ENCODE data around the gene IL17F.

Gene IL17F

GRCh38 chr6:52241819-52242218 lies 2.5 kb downstream of the IL17F start:
- Histone ChIP-seq H3K4me3 (ENCODE audit: low read length) (no peak overlapping the region), H3K36me3 (ENCODE audit: control insufficient read depth, low read depth, low read length) (no peaks in the 10 kb centered on the region), H3K27ac (ENCODE audit: low read length) (no peak overlapping the region), H3K4me1 (ENCODE audit: control insufficient read depth, low read depth, low read length) (no peaks in the 10 kb centered on the region), H3K27me3 (ENCODE audit: control insufficient read depth, insufficient read depth, low read length) (no peaks in the 10 kb centered on the region), H3K9me3 (ENCODE audit: control insufficient read depth, low read depth, low read length) (no peaks in the 10 kb centered on the region), H3K9ac (ENCODE audit: low read length) (no peak overlapping the region)

- H3K9ac ChIP-seq (ENCODE audit: low read length): no peak overlapping the region
- H3K4me3 ChIP-seq (ENCODE audit: low read length): no peak overlapping the region
- no peaks in the 10 kb centered on the region for H3K27me3 ChIP-seq (ENCODE audit: control insufficient read depth, insufficient read depth, low read length)
Measured at GRCh38 chr6:52233975-52234823, 10.1 kb downstream of the IL17F start.

GRCh38 chr6:52233005-52233404 lies 11.3 kb downstream of the IL17F start:
- no peaks in the 10 kb centered on the region for H3K27me3 ChIP-seq (ENCODE audit: control insufficient read depth, insufficient read depth, low read length)
- no peaks in the 10 kb centered on the region for H3K36me3 ChIP-seq (ENCODE audit: control insufficient read depth, low read depth, low read length)
- no peak overlapping the region for H3K27ac ChIP-seq (ENCODE audit: low read length)
- no peaks in the 10 kb centered on the region for H3K9me3 ChIP-seq (ENCODE audit: control insufficient read depth, low read depth, low read length)
- H3K4me1 ChIP-seq (ENCODE audit: control insufficient read depth, low read depth, low read length): peaks cover 9% of the 10 kb centered on the region
- no peak overlapping the region for H3K4me3 ChIP-seq (ENCODE audit: low read length)
- no peak overlapping the region for H3K9ac ChIP-seq (ENCODE audit: low read length)

More at GRCh38 chr6:52233975-52234823, 10.1 kb downstream of the IL17F start:
- H3K36me3 ChIP-seq (ENCODE audit: control insufficient read depth, low read depth, low read length): no peaks in the 10 kb centered on the region
- H3K27ac ChIP-seq (ENCODE audit: low read length): no peak overlapping the region
- H3K9me3 ChIP-seq (ENCODE audit: control insufficient read depth, low read depth, low read length): no peaks in the 10 kb centered on the region
- peaks cover 9% of the 10 kb centered on the region for H3K4me1 ChIP-seq (ENCODE audit: control insufficient read depth, low read depth, low read length)

GRCh38 chr6:52231406-52232127 lies 12.7 kb downstream of the IL17F start:
- Histone ChIP-seq H3K27ac (ENCODE audit: low read length) (no peak overlapping the region), H3K27me3 (ENCODE audit: control insufficient read depth, insufficient read depth, low read length) (no peaks in the 10 kb centered on the region), H3K4me3 (ENCODE audit: low read length) (no peak overlapping the region), H3K4me1 (ENCODE audit: control insufficient read depth, low read depth, low read length) (peaks cover 9% of the 10 kb centered on the region), H3K9ac (ENCODE audit: low read length) (no peak overlapping the region), H3K36me3 (ENCODE audit: control insufficient read depth, low read depth, low read length) (no peaks in the 10 kb centered on the region), H3K9me3 (ENCODE audit: control insufficient read depth, low read depth, low read length) (no peaks in the 10 kb centered on the region)

GRCh38 chr6:52230685-52231084 lies 13.6 kb downstream of the IL17F start:
- Histone ChIP-seq H3K4me3 (ENCODE audit: low read length) (no peak overlapping the region), H3K27me3 (ENCODE audit: control insufficient read depth, insufficient read depth, low read length) (no peaks in the 10 kb centered on the region), H3K9me3 (ENCODE audit: control insufficient read depth, low read depth, low read length) (no peaks in the 10 kb centered on the region), H3K27ac (ENCODE audit: low read length) (no peak overlapping the region), H3K4me1 (ENCODE audit: control insufficient read depth, low read depth, low read length) (peaks cover 9% of the 10 kb centered on the region), H3K36me3 (ENCODE audit: control insufficient read depth, low read depth, low read length) (no peaks in the 10 kb centered on the region), H3K9ac (ENCODE audit: low read length) (no peak overlapping the region)

GRCh38 chr6:52227495-52227894 lies 16.8 kb downstream of the IL17F start:
- Histone ChIP-seq H3K9me3 (ENCODE audit: control insufficient read depth, low read depth, low read length) (no peaks in the 10 kb centered on the region), H3K4me3 (ENCODE audit: low read length) (no peak overlapping the region), H3K27ac (ENCODE audit: low read length) (no peak overlapping the region), H3K9ac (ENCODE audit: low read length) (no peak overlapping the region), H3K36me3 (ENCODE audit: control insufficient read depth, low read depth, low read length) (no peaks in the 10 kb centered on the region), H3K4me1 (ENCODE audit: control insufficient read depth, low read depth, low read length) (no peaks in the 10 kb centered on the region), H3K27me3 (ENCODE audit: control insufficient read depth, insufficient read depth, low read length) (no peaks in the 10 kb centered on the region)

GRCh38 chr6:52221302-52221701 lies 23.0 kb downstream of the IL17F start:
- Histone ChIP-seq H3K27me3 (ENCODE audit: control insufficient read depth, insufficient read depth, low read length) (no peaks in the 10 kb centered on the region), H3K36me3 (ENCODE audit: control insufficient read depth, low read depth, low read length) (no peaks in the 10 kb centered on the region), H3K27ac (ENCODE audit: low read length) (no peak overlapping the region), H3K4me3 (ENCODE audit: low read length) (no peak overlapping the region), H3K9me3 (ENCODE audit: control insufficient read depth, low read depth, low read length) (no peaks in the 10 kb centered on the region), H3K4me1 (ENCODE audit: control insufficient read depth, low read depth, low read length) (no peaks in the 10 kb centered on the region), H3K9ac (ENCODE audit: low read length) (no peak overlapping the region)

- Histone ChIP-seq H3K4me1 (ENCODE audit: control insufficient read depth, low read depth, low read length) (no peaks in the 10 kb centered on the region), H3K27ac (ENCODE audit: low read length) (no peak overlapping the region), H3K27me3 (ENCODE audit: control insufficient read depth, insufficient read depth, low read length) (no peaks in the 10 kb centered on the region), H3K4me3 (ENCODE audit: low read length) (no peak overlapping the region), H3K9ac (ENCODE audit: low read length) (no peak overlapping the region), H3K36me3 (ENCODE audit: control insufficient read depth, low read depth, low read length) (no peaks in the 10 kb centered on the region), H3K9me3 (ENCODE audit: control insufficient read depth, low read depth, low read length) (no peaks in the 10 kb centered on the region)
Measured at GRCh38 chr6:52217761-52218160, 26.5 kb downstream of the IL17F start.

GRCh38 chr6:52216932-52217575 lies 27.2 kb downstream of the IL17F start:
- Histone ChIP-seq H3K9ac (ENCODE audit: low read length) (no peak overlapping the region), H3K4me1 (ENCODE audit: control insufficient read depth, low read depth, low read length) (no peaks in the 10 kb centered on the region), H3K36me3 (ENCODE audit: control insufficient read depth, low read depth, low read length) (no peaks in the 10 kb centered on the region), H3K9me3 (ENCODE audit: control insufficient read depth, low read depth, low read length) (no peaks in the 10 kb centered on the region), H3K27me3 (ENCODE audit: control insufficient read depth, insufficient read depth, low read length) (no peaks in the 10 kb centered on the region), H3K4me3 (ENCODE audit: low read length) (no peak overlapping the region), H3K27ac (ENCODE audit: low read length) (no peak overlapping the region)

GRCh38 chr6:52215787-52216186 lies 28.5 kb downstream of the IL17F start:
- Histone ChIP-seq H3K36me3 (ENCODE audit: control insufficient read depth, low read depth, low read length) (no peaks in the 10 kb centered on the region), H3K27me3 (ENCODE audit: control insufficient read depth, insufficient read depth, low read length) (no peaks in the 10 kb centered on the region), H3K9ac (ENCODE audit: low read length) (no peak overlapping the region), H3K27ac (ENCODE audit: low read length) (no peak overlapping the region), H3K4me1 (ENCODE audit: control insufficient read depth, low read depth, low read length) (no peaks in the 10 kb centered on the region), H3K4me3 (ENCODE audit: low read length) (no peak overlapping the region), H3K9me3 (ENCODE audit: control insufficient read depth, low read depth, low read length) (no peaks in the 10 kb centered on the region)

- H3K27me3 ChIP-seq (ENCODE audit: control insufficient read depth, insufficient read depth, low read length): no peaks in the 10 kb centered on the region
- no peaks in the 10 kb centered on the region for H3K9me3 ChIP-seq (ENCODE audit: control insufficient read depth, low read depth, low read length)
- H3K36me3 ChIP-seq (ENCODE audit: control insufficient read depth, low read depth, low read length): no peaks in the 10 kb centered on the region
- no peaks in the 10 kb centered on the region for H3K4me1 ChIP-seq (ENCODE audit: control insufficient read depth, low read depth, low read length)
- H3K27ac ChIP-seq (ENCODE audit: low read length): no peak overlapping the region
- no peak overlapping the region for H3K4me3 ChIP-seq (ENCODE audit: low read length)
- no peak overlapping the region for H3K9ac ChIP-seq (ENCODE audit: low read length)
Measured at GRCh38 chr6:52213127-52213526, 31.2 kb downstream of the IL17F start.

All from iPS-18a (cell line).